SK-N-SH treated with all-trans-retinoic acid at 6 μM for 48 hours (cell line): Measurements from ENCODE around the gene SLC13A2.

Experiments
- ARNTL ChIP-seq: fragments of 450-650 bp; formaldehyde crosslinking; IDR thresholded peaks from 2 replicates; pipeline ENCODE4 v1.5.0; 2020; ENCODE audit warnings: low read depth, mild to moderate bottlenecking, moderate library complexity, borderline replicate concordance
- CREB5 ChIP-seq: fragments of 250-450 bp; sonication (Bioruptor Pico); IDR thresholded peaks from 2 replicates; pipeline ENCODE4 v1.5.1; 2020; ENCODE audit warnings: low read depth, mild to moderate bottlenecking, moderate library complexity
- ISL1 ChIP-seq: fragments of 250-450 bp; sonication (Bioruptor Pico); IDR thresholded peaks from 2 replicates; pipeline ENCODE4 v2.1.2; 2022; ENCODE audit warnings: mild to moderate bottlenecking, moderate library complexity
- PATZ1 ChIP-seq: fragments of 250-450 bp; sonication (Bioruptor Pico); IDR thresholded peaks from 2 replicates; pipeline ENCODE4 v1.8.0; 2020; ENCODE audit warnings: mild to moderate bottlenecking, moderate library complexity, borderline replicate concordance
- PPARA ChIP-seq: fragments of 250-450 bp; sonication (Bioruptor Pico); IDR thresholded peaks from 2 replicates; pipeline ENCODE4 v1.5.0; 2020; ENCODE audit warnings: mild to moderate bottlenecking, borderline replicate concordance
- RARB ChIP-seq: fragments of 250-450 bp; sonication (Bioruptor Pico); IDR thresholded peaks from 2 replicates; pipeline ENCODE4 v1.8.0; 2021; ENCODE audit warnings: mild to moderate bottlenecking, moderate library complexity
- TCF4 ChIP-seq: fragments of 250-450 bp; sonication (Bioruptor Pico); IDR thresholded peaks from 2 replicates; pipeline ENCODE4 v1.8.0; 2021; ENCODE audit warnings: mild to moderate bottlenecking, moderate library complexity, borderline replicate concordance
- TOX ChIP-seq: fragments of 250-450 bp; sonication (Bioruptor Pico); IDR thresholded peaks from 2 replicates; pipeline ENCODE4 v1.8.0; 2021; ENCODE audit warnings: mild to moderate bottlenecking, moderate library complexity, borderline replicate concordance
- TSHZ2 ChIP-seq: fragments of 250-450 bp; sonication (Bioruptor Pico); IDR thresholded peaks from 2 replicates; pipeline ENCODE4 v1.5.0; 2020; ENCODE audit warnings: mild to moderate bottlenecking, moderate library complexity
- ZFP3 ChIP-seq: fragments of 250-450 bp; sonication (Bioruptor Pico); IDR thresholded peaks from 2 replicates; pipeline ENCODE4 v1.5.0; 2020; ENCODE audit warnings: mild to moderate bottlenecking, moderate library complexity
- ZNF565 ChIP-seq: fragments of 450-650 bp; formaldehyde crosslinking; conservative IDR thresholded peaks from 2 replicates; pipeline ENCODE4 v1.5.0; 2020; ENCODE audit warnings: low read depth, mild to moderate bottlenecking, moderate library complexity

GRCh38 chr17:28534740-28535375 is 61.4 kb downstream of the SLC13A2 start:
- TF ChIP-seq CREB5 (CRISPR knock-in tag) (no peak), PATZ1 (no peak), ISL1 (CRISPR knock-in tag) (no peak), ARNTL (CRISPR knock-in tag) (no peak), RARB (CRISPR knock-in tag) (no peak), ZFP3 (CRISPR knock-in tag) (no peak), TCF4 (CRISPR knock-in tag) (no peak), ZNF565 (CRISPR knock-in tag) (no peak), PPARA (CRISPR knock-in tag) (no peak), TSHZ2 (CRISPR knock-in tag) (no peak), TOX (no peak)
